Measurements from ENCODE around the gene RASSF1.

GRCh38 chr3:50372349-50372748 lies 31.7 kb upstream of the RASSF1 start:
- TF ChIP-seq CTCF (IDR thresholded peaks at IDR 0.05; ENCODE audit: poor library complexity, severe bottlenecking) (no peak), POLR2AphosphoS5 (IDR thresholded peaks at IDR 0.05) (no peak), RAD21 (conservative IDR thresholded peaks at IDR 0.05) (no peak), EZH2 (IDR thresholded peaks at IDR 0.05; ENCODE audit: borderline replicate concordance, insufficient read depth, low read length, poor library complexity, severe bottlenecking) (no peak), MXI1 (conservative IDR thresholded peaks at IDR 0.05; ENCODE audit: poor library complexity, severe bottlenecking) (no peak), REST (IDR thresholded peaks at IDR 0.05; ENCODE audit: borderline replicate concordance) (no peak)
